ENCODE data around the gene KLHL29.

The KLHL29 gene

DNA sequence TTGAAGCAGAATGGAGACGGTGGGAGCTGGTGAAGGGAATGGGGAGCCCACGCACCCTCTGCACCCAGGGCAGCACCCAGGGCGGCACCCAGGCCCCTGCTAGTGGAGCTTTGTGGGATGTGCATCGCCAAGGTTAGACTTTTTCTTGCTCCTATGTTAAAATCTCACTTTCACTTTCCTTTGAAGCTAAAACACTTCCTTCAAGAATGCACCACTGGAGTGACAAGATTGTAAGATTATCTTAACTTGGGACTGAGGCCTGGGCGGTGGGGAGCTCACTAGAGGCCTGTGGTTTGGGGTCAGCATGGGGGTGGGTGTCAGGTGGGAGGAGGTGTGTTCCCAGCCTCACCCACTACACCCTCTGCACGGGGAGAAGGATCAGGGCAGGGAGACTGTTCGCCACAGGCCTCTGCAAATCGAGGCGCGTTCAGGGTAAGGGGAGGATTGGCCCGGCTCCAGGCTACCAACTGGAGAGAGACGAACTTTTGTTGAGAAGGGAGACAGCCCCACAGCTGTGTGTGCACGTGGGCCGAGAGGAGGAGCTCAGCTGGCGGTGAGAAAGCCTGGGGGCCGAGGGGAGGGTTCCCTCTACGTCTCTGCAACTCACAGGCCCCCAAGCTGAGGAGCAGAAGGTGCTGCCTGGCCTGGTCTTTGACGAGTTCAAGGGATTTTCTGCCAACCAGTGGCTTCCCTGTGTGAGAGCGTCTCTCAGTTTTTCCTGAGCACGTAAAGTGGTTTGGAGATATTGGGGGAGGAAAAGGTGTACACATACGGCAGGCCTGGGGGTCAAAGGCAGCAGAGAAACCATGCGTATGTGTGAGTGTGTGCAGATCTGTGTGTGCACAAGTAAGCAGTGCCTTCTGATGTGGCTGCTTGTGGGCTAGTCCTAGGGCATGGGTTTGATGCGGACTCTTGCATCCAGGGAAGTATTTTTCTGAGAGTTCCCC is 147.7 kb downstream of the KLHL29 start:
- no peak for DNase-seq (ENCODE audit: low read depth)
- TF ChIP-seq MAX (IDR thresholded peaks at IDR 0.05; ENCODE audit: low read depth, low read length) (no peak), POLR2A (IDR thresholded peaks at IDR 0.05; ENCODE audit: extremely low read depth, insufficient read length) (no peak), MYC (IDR thresholded peaks at IDR 0.05; ENCODE audit: low read depth, low read length) (no peak)
- TF ChIP-seq, protein P1, sequence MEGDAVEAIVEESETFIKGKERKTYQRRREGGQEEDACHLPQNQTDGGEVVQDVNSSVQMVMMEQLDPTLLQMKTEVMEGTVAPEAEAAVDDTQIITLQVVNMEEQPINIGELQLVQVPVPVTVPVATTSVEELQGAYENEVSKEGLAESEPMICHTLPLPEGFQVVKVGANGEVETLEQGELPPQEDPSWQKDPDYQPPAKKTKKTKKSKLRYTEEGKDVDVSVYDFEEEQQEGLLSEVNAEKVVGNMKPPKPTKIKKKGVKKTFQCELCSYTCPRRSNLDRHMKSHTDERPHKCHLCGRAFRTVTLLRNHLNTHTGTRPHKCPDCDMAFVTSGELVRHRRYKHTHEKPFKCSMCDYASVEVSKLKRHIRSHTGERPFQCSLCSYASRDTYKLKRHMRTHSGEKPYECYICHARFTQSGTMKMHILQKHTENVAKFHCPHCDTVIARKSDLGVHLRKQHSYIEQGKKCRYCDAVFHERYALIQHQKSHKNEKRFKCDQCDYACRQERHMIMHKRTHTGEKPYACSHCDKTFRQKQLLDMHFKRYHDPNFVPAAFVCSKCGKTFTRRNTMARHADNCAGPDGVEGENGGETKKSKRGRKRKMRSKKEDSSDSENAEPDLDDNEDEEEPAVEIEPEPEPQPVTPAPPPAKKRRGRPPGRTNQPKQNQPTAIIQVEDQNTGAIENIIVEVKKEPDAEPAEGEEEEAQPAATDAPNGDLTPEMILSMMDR (IDR thresholded peaks at IDR 0.05; ENCODE audit: low read depth, low read length): no peak
- no peak overlapping the region for H3K4me3 ChIP-seq (ENCODE audit: low read depth, low read length)

- H3K4me3 ChIP-seq (ENCODE audit: low read depth, low read length): no peak overlapping the region
- TF ChIP-seq MAX (IDR thresholded peaks at IDR 0.05; ENCODE audit: low read depth, low read length) (no peak), POLR2A (IDR thresholded peaks at IDR 0.05; ENCODE audit: extremely low read depth, insufficient read length) (no peak), MYC (IDR thresholded peaks at IDR 0.05; ENCODE audit: low read depth, low read length) (no peak)
- TF ChIP-seq, protein P1 (IDR thresholded peaks at IDR 0.05; ENCODE audit: low read depth, low read length): no peak
- DNase-seq (ENCODE audit: low read depth): no peak
Observed at GRCh38 chr2:23533338-23533695, 148.3 kb downstream of the KLHL29 start.

DNA sequence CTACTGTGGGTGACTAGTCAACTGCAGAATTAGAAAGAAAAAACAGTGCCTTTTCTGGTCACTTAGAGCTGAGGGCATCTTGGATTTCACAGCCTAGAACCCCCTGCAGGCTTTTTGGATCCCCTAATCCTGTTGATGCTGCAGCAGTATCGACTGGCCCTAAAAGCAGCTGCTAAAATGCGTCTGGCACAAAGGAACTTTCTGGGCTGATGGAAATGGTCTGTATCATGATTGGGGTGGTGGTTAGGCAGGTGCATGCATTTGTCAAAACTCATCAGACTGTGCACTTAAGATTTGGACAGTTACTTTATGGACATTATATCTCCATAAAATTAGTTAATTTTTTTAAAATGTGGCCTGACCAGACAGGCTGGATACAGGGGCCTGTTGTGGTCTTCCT is 149.8 kb downstream of the KLHL29 start:
- DNase-seq (ENCODE audit: low read depth): no peak
- H3K4me3 ChIP-seq (ENCODE audit: low read depth, low read length): no peak overlapping the region
- no peak for TF ChIP-seq POLR2A (IDR thresholded peaks at IDR 0.05; ENCODE audit: extremely low read depth, insufficient read length)
- TF ChIP-seq, protein P1 (IDR thresholded peaks at IDR 0.05; ENCODE audit: low read depth, low read length): no peak
- no peak for TF ChIP-seq MYC (IDR thresholded peaks at IDR 0.05; ENCODE audit: low read depth, low read length)
- no peak for TF ChIP-seq MAX (IDR thresholded peaks at IDR 0.05; ENCODE audit: low read depth, low read length)

DNA sequence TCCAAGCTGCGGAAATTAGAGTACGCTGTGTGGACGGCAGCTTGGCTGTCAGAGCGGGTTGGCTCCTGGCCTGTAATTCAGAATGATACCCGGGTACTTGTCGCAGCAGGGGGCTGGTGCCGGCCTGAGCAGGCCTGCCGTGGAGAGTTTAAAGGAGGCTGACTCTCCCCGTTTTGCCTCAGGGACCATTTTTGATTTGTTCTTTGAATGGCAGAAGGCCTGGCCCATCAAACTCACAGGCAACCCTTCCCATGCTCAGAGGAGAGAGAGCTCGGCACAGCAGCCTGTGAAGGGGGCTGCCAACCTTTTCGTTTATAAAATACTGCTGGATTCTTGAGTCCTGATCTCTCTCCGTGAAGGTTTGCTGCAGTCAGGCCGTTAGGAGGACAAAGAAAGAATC is 151.3 kb downstream of the KLHL29 start:
- H3K4me3 ChIP-seq (ENCODE audit: low read depth, low read length): no peak overlapping the region
- no peak for TF ChIP-seq MYC (IDR thresholded peaks at IDR 0.05; ENCODE audit: low read depth, low read length)
- TF ChIP-seq, protein P1 (IDR thresholded peaks at IDR 0.05; ENCODE audit: low read depth, low read length): no peak
- no peak for DNase-seq (ENCODE audit: low read depth)

- no peak for DNase-seq (ENCODE audit: low read depth)
- TF ChIP-seq MAX (IDR thresholded peaks at IDR 0.05; ENCODE audit: low read depth, low read length) (no peak), POLR2A (IDR thresholded peaks at IDR 0.05; ENCODE audit: extremely low read depth, insufficient read length) (no peak), MYC (IDR thresholded peaks at IDR 0.05; ENCODE audit: low read depth, low read length) (no peak)
- TF ChIP-seq, protein P1 (IDR thresholded peaks at IDR 0.05; ENCODE audit: low read depth, low read length): no peak
Observed at GRCh38 chr2:23537991-23538390, 153.0 kb downstream of the KLHL29 start.

More at GRCh38 chr2:23537991-23538390, 153.0 kb downstream of the KLHL29 start:
- no peak overlapping the region for H3K4me3 ChIP-seq (ENCODE audit: low read depth, low read length)

Data from NB4 (cell line).